HG03558 (cell line): ENCODE data around the gene HRH1.

Experiments used
- ATAC-seq: cut with Tn5 transposase; IDR thresholded peaks from one replicate; pipeline ENCODE4 v1.9.1; 2021; ENCODE audit warnings: moderate number of reproducible peaks; ENCODE audit not compliant: unreplicated experiment; ENCODE audit errors: extremely low read depth

Gene HRH1

DNA sequence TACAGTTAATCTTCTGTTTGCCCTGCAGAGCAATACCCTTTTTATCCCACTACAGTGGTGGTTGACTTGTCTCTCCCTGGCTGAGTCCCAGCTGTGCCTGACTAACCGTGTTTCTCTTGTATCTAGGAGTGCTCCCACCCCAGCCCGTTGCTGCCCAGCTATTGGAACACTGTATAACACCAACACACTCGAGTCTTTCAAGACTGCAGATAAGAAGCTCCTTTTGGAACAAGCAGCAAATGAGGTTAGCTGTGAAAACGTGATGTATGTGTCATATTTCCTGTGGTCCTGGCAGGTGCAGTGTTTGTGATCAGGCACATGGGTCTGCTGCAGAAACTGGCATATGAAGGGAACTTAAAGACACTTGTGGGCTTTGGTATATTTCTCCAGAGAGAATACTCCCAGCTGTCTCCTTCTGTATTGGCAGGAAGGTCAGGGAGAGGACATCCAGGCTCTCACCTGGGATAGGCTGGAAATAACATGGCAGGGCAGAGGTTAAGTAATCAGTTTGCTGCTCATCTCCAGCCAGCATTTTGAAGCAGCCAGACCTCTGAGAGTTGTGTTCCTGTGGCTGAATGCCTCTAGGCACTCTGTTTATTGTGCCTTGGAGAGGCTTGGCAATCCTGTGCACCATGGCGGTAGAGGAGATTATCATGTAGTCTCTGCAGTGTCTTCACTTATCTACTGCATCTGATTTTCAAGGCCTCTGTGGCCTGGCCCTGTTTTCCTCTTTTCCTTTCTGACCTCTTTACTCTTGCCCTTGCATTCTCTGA lies 152.7 kb downstream of the HRH1 start:
- ATAC-seq = no peak

GRCh38 chr3:11307830-11308432 lies 153.6 kb downstream of the HRH1 start:
- ATAC-seq = no peak

GRCh38 chr3:11310258-11310657 lies 156.0 kb downstream of the HRH1 start:
- ATAC-seq = no peak

GRCh38 chr3:11312166-11312565 lies 157.9 kb downstream of the HRH1 start:
- ATAC-seq = no peak
